ENCODE results near the gene NT5DC1.

DNA sequence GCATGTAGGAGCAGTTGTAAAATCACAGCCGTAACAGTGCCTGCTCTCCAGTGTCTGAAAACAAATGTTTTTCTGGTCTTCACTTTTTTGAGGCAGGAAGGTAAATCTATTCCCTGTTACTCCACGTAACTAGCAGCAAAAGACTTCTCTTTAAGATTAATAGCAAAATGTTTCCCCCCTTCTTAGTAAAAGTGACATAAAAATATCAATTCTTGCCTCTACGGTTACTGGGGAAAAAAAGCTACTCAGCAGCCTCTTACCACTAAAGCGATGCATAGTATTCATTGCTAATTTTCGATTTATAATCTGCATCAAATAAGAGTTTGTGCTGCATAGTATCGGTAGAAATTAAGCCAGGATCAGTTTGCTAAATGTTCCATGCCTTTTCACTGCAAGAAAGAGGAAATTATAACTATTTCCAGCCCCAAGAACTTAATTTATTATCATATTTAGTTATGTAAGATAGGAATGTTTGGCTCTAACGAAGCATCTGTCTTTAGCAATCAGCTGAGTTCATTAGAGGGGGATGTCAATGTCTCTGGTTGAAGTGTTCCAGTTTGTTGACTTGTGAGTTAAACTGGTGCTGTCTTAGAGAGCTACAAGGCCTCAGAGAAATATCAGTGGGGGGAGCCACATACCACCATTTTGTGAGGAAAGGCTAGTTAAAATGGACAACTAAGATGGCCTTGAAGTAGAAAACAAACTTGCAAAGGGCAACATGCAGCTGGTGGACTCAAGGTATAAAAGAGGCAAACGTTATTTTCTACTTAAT is 179.7 kb downstream of the NT5DC1 start:
- TF ChIP-seq FOXM1 (IDR thresholded peaks at IDR 0.05; ENCODE audit: low read depth) (no peak), EP300 (IDR thresholded peaks at IDR 0.05; ENCODE audit: borderline replicate concordance in 1 of 2, low read depth in 1 of 2, low read length in 1 of 2) (no peak), CTCF (IDR thresholded peaks at IDR 0.05) (no peak), POLR2AphosphoS5 (IDR thresholded peaks at IDR 0.05; ENCODE audit: low read depth, low read length) (no peak), USF1 (IDR thresholded peaks at IDR 0.05; ENCODE audit: borderline replicate concordance, low read depth) (no peak), RAD21 (IDR thresholded peaks at IDR 0.05; ENCODE audit: low read length) (no peak)
- TF ChIP-seq, protein P1, sequence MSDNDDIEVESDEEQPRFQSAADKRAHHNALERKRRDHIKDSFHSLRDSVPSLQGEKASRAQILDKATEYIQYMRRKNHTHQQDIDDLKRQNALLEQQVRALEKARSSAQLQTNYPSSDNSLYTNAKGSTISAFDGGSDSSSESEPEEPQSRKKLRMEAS (IDR thresholded peaks at IDR 0.05; ENCODE audit: low read depth), result no peak
